Left renal pelvis (tissue), 4 donors: ENCODE results near the gene TMEM184A. TPM values are rescaled to one million over a fixed set of nuclear protein-coding genes. Genes with fewer than 3 reads are reported as not detected.

Experiments
- DNase-seq, 4 donors: peaks; one replicate each; pipeline ENCODE4 v3.0.0-alpha.2; 2013; ENCODE audit warnings: low read depth in 4 of 4, low spot score in 3 of 4
- polyA plus RNA-seq, 4 donors: library from polyadenylated mRNA; unstranded; fragments of 120-200 nt; gene quantifications; one replicate each; pipeline ENCODE4 v1.2.1, GENCODE V29; 2013; ENCODE audit not compliant: insufficient read length in 4 of 4

TMEM184A gene
- polyA plus RNA-seq, 4 donors = 0.31 to 10.7 (median 5.8) TPM

DNA sequence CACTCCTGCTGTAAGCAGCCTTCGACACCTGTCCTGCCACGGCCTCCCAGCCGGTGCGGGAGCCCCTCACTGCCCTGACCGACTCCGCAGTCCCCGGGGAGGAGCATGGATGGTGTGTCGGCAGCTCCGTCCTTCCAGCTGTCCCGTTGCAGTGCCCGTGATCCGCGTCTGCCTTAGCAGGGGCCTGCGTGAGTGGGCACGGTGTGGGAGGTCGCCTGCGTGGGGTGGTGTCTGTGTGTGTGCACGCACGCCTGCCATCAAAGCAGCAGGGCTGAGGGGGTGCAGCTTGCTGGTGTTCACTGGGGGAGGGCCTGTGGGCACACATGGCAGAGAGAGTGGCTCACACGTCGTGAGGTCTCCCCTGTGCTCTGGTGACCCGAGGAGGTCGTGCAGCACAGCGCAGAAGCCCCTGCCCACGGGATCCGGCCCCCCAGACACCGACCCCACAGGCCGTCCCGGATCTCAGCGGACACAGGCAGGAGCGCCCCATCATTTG is 15.2 kb downstream of the TMEM184A start:
- no peak for DNase-seq

DNA sequence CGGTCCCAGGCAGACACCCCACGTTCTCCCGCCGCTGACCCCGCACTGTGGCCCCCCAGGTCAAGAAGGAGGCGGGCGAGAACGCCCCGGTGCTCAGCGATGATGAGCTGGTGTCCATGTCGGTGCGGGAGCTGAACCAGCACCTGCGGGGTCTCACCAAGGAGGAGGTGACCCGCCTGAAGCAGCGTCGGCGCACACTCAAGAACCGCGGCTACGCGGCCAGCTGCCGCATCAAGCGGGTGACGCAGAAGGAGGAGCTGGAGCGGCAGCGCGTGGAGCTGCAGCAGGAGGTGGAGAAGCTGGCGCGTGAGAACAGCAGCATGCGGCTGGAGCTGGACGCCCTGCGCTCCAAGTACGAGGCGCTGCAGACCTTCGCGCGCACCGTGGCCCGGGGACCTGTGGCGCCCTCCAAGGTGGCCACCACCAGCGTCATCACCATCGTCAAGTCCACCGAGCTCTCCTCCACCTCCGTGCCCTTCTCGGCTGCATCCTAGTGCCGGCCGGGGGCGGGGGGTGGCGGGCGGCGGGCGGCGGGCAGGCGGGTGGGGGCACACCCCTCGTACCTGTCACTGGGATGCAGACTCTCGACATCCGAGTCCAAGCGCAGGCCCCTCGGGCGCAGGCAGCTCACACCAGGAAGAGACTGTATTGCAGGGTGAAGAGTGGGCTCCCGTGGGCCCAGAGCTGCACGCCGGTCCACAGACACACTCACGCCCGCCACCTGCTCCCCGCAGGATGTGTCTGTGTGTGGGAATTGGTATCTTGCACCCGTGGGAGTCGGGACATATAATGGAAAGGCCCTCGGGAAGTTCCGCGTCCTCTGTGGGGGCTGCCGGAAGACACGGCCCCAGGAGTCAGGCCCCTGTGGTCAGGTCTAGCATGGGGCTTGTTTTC is 15.9 kb downstream of the TMEM184A start:
- DNase-seq = no peak

DNA sequence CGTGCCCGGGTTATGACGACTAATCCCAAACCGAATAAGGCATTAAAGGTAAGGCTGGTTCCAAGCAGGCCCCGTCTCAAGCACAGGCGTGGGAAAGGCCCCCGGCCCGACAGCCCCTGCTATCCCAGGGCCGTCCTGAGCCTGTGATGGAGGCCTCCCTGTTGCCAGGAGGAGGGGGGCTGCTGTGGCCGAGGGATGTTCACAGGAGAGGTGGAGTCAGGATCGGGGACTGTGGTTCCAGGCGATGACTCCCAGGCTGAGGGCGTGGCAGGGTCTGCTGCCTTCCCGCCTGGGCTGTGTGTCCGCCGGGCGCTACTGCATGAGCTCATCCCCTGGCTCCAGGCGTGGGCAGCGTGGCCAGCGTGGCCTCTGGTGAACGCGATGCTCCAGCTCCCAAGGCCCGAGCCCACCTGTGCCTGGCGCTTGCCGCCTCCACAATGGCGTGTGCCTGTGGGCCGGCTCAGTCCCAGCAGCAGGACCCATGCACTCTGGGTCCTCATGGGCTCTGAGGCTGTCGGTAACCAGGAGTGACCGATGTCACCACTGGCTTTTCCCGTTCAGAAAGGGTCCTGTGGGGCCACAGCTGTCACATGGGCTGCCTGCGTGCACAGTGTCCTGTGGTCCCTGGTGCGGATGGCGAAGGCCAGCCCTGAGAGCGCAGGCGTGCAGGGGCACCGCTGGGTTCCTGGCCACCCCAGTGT is 16.7 kb downstream of the TMEM184A start:
- no peak for DNase-seq

- no peak for DNase-seq
These were observed 17.3 kb downstream of the TMEM184A start for GRCh38 chr7:1538544-1539180.

DNA sequence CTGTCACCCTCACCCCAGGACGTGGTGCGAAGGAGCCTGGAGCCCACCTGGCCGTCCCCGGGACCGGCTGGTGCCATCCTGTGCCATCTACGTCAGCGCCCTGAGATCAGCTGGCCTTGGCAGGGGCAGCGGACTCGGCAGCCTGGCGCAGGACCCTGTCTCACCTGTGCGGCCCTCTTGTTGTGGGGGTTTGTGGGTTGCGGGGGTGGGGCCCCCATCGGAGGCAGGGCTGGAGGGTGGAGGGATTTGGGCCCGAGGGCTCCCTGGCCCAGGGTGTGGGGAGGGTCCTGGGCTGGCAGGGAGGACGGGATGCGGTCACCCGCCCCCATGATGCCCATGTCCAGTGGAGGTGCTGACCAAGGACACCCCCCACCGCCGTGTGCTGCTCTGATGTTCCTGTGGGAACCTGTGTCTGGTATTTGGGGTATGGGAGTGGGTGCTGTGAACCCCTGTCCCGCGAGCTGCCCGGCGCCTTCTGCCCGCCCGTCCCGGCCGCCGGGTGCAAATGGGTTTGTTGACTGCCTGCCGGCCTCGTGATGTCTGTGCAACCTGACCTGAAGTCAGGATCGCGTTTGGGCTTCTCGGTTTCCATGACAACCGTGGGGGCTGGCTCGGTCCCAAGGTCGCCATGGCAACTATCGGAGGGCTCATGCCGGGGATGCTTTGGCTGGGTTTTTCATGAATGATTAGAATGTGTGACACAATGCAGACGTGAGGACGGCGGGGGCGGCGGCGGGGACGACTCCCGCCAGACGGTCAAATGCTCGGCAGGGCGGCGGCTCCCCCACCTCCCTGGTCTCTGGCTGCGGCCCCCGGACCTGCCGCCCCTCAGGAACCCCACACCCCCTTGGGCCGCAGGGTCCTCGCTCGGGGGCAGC is 18.2 kb downstream of the TMEM184A start:
- peak in 3 of 4 donors; percentile 78 to 90 (median 89) for DNase-seq

DNA sequence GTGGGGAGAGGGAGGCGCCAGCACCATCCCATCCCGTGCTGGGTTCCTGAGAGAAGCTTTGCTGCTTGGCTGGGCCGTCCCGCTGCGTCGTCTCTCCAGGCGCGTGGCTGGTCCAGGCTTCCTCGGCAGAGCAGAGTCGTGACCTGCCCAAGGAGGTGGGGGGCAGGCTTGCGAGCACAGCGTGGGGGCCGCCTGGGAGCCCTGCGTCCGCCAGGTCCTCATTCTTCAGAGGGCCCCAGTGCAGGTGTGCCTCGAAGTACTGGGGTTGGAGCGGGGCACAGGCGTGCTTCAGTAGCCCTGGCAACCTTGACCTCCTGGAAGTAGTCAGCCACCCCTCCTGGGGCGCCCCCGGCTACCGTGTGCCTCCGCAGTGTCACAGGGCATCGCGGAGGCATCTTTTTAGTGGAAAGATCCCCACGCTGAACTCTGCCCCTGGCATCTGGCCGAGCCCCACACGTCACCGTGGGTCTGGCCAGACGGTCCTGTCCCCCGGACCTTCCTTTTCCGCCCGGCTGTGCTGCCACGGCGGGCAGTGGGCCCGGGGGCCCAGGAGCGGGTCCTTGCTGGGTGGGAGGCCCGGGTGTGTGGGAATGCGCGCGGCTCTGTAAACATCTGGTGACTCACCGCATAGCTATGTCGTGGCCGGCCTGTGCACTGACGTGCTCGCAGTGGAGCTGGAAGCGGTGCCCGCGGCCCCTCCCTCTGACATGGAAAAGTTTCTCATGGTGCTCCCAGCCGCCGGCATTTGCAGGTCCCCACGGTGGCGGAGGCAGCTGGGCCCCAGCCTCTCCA is 19.1 kb downstream of the TMEM184A start:
- peak; percentile 76 to 85 (median 80) for DNase-seq

GRCh38 chr7:1536455-1536742 is 19.6 kb downstream of the TMEM184A start:
- no peak for DNase-seq

DNA sequence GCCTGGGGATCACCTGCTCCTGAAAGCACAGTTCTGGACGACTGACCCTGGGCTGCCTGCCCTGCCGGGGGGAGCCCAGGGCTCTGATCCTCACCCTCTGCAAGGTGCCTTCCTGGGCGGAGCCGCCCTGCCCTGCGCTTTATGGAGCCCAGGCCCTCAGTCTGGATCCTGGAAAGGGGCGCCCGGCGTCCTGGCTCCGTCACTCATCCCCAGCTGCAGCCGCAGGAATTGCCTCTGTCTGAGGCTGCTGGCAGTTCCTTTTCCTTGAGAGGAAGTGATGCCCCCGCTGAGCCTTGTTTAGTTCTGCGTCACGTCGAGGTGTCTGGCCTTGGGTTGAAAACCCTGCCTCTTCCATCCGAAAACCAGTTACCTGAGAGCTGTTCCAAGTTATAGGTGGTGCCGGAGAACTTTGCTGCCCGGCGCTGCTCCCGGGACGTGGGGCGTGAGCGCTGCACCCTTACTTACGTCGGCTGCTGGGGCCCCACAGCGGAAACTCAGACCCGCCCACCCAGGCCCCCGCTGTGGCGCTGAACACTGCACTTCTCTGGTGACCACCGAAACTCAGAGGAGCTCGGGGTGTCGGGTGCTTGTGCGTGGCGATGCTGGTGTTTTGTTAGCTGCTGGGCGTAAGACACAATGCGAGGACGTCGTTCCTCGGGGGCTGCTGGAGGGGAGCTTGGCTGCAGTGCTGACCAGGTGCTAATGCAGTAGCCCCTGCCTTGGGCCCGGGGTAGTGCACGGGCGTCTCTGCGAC is 20.1 kb downstream of the TMEM184A start:
- DNase-seq = no peak

GRCh38 chr7:1535100-1535458 is 20.9 kb downstream of the TMEM184A start:
- no peak for DNase-seq

DNA sequence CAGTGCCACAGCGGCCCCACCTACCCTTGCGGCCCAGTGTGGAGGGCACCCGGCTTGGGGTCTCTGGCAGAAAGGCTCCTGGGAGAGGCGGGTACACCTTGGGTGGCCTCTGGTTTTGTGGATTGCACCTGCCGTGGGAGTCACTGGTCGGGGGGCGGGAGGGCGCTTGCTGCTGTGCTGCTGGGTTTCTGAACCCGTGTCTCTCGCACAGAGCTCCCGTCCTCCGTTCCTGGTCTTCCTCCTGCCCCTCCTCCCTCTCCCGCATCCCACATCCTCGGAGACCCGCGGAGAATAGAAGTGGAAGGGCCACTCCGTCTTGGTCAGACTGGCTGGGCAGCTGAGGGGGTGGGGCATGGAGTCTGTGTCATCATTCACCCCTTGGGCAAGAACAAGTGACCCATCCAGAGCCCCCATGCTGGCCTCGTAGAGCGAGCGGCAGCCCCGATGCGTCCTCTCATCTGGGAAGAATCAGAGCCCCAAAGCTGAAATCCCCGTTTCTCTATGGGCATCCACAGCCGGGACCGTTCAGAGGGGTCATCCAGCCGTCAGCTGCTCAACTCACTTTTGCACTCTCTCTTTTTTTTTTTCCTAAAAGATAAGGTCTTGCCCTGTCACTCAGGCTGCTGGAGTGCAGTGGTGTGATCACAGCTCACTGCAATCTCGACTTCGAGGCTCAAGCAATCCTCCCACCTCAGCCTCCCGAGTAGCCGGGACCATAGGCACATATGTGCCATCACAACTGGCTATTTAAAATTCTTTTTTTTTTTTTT is 21.5 kb downstream of the TMEM184A start:
- no peak for DNase-seq

GRCh38 chr7:1533547-1534329 is 22.3 kb downstream of the TMEM184A start:
- no peak for DNase-seq

GRCh38 chr7:1533255-1533546 is 22.8 kb downstream of the TMEM184A start:
- DNase-seq = no peak

DNA sequence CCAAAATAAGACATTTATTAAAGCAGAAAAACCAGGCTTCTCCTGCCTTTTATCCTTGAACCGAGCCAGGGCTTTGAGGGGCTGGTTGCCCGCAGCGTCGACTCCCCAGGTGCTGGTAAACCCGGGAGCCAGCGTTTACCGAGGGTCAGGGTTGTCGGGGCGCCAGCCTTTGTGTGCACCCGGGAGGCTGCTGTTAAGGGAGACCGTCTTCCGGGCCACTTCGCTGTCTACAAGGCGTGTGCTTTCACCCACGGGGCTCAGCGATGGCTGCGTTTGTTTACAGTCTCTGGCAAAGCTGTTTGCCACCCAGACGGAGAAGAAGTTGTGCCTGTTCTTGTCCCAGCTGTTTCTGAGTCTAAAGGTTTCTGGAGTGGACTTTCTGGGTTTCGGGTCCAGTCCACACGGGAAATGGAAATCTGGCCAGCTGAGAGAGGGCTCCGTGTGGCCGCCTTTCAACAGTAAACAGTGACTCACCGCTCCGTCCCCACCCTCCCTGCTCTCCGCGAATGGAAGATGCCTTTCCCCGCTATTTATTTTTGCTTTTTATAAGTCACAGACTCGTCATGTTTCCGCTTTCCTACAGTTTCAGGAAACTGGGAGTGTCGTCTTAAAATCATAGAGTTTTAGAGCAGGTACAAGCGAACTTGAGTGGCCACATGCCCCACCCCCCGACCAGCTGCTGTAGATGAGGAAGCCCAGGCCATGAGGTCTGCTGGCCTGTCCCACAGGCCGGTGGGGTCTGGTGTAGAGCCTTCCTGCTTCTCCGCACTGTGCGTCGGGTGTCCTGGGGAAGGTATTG is 23.4 kb downstream of the TMEM184A start:
- no peak for DNase-seq

- no peak for DNase-seq
These were observed 24.0 kb downstream of the TMEM184A start for GRCh38 chr7:1531979-1532455.

DNA sequence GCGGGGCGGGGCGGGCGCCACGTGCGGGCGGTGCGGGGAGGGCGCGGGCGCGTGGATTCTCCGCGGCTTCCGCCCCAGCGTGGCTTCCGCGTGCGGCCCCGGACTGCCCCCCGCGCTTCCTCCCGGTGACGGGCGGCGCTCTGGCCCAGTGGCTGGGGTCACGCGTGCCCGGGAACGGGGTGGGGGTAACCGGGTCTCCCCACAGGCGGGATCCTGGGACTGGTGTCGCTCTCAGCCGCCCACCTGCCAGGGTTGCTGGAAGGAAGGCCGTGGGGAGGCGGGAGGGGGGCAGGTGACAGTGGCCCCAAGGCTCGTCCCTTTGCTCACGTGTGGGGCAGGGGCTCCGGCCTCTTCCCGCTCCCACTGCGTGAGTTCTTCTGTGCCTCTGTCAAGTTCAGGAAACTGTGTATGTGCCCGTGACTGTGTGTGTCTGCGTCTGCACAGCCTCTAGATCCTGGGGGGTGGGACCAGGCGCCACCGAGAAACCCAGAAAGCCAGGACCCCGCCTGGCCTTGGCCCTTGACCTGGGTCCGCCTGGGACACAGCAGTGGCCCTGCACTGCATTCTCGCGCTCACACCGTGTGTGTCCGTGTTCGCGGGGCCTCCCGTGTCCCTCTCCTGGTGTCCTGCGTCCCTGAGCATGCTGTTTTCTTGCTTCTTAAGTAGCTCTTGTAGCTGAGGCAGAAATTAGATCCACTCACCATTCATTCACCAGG is 24.6 kb downstream of the TMEM184A start:
- DNase-seq = no peak

- no peak for DNase-seq
These were observed 25.1 kb downstream of the TMEM184A start for GRCh38 chr7:1530946-1531262.
